Adrenal gland (tissue), 12 donors: Measurements from ENCODE around the gene SCUBE1. TPM values are rescaled to one million over a fixed set of nuclear protein-coding genes. Genes with fewer than 3 reads are reported as not detected.
A peak's percentile ranks its signal among the peaks of the same experiment; 100 is the strongest.

Source experiments
- DNase-seq, 7 donors: peaks; one replicate each; pipeline ENCODE4 v3.0.0-alpha.2; 2019 to 2020
- H3K27ac ChIP-seq, 5 donors: fragments of 200-600 bp; sonication (generic) in 4 of 5; 1 replicate in 3 of 5; 2 replicates in 2 of 5; pipeline versions ENCODE4 v1.5.1 to v1.8.0; 2016 to 2020; ENCODE audit warnings: mild to moderate bottlenecking in 1 of 5
- H3K27me3 ChIP-seq: fragments of 200-600 bp; 2 replicates; pipeline ENCODE4 v1.8.0; 2021
- H3K36me3 ChIP-seq, 2 donors: fragments of 200-600 bp; replicated peaks in 1 of 2; 1 replicate in 1 of 2; 2 replicates in 1 of 2; pipeline versions ENCODE4 v1.5.1 to v1.8.0; 2018 to 2022
- H3K4me1 ChIP-seq, 2 donors: fragments of 200-600 bp; replicated peaks in 1 of 2; 1 replicate in 1 of 2; 2 replicates in 1 of 2; pipeline versions ENCODE4 v1.5.1 to v1.8.0; 2018 to 2021
- H3K4me3 ChIP-seq, 4 donors: fragments of 200-600 bp; sonication (generic) in 3 of 4; one replicate each; pipeline ENCODE4 v1.5.1; 2016 to 2018
- H3K9me3 ChIP-seq, 3 donors: fragments of 200-600 bp; sonication (generic) in 1 of 3; replicated peaks in 1 of 3; 1 replicate in 2 of 3; 2 replicates in 1 of 3; pipeline versions ENCODE4 v1.5.1 to v1.8.0; 2016 to 2021
- CTCF ChIP-seq, 6 experiments: fragments of 450-650 bp in 4 of 6; fragments of 200-600 bp in 2 of 6; sonication (generic) in 1 of 6; IDR thresholded peaks; 1 replicate in 5 of 6; 2 replicates in 1 of 6; pipeline versions ENCODE4 v1.5.1 to v1.8.0; 2016 to 2021; ENCODE audit warnings: antibody characterized with exemption in 6 of 6, mild to moderate bottlenecking in 2 of 6, moderate library complexity in 1 of 6
- POLR2A ChIP-seq, 2 donors: fragments of 450-650 bp; IDR thresholded peaks; one replicate each; pipeline ENCODE4 v1.6.1; 2017; ENCODE audit warnings: antibody characterized with exemption in 2 of 2, mild to moderate bottlenecking in 2 of 2, moderate library complexity in 1 of 2
- WGBS, 4 donors: extraction: QIAGEN DNeasy Blood & Tissue Kit in 2 of 4; methylation state at CpG; one replicate each; pipeline versions ENCODE4 v1.1.5 to v1.1.7; 2013 to 2017; 5-methylcytosine and 5-hydroxymethylcytosine counted together
- intact Hi-C, 2 donors: fragments of 100-400 bp; cut with DNase I; formaldehyde crosslinking; loops; one replicate each; pipeline versions ENCODE4 v1.14.1 to v1.15.0; 2022 to 2023
- polyA plus RNA-seq, 3 donors: library from polyadenylated mRNA; stranded (reverse); fragments of 200-250 nt in 2 of 3; fragments of 350-450 nt in 1 of 3; fragmentation: Illumina TruSeq in 1 of 3; extraction: RNeasy Lipid Tissue Mini Kit (QIAGEN cat#74804) in 1 of 3; gene quantifications; one replicate each; pipeline ENCODE4 v1.2.3, GENCODE V29; 2013 to 2014
- total RNA-seq, 9 donors: library from RNA; depleted of rRNA in 4 of 9; stranded (reverse); fragments of >200 nt in 4 of 9; fragments of 120-200 nt in 1 of 9; fragmentation: NEBNext Ultra II Directional in 1 of 9; extraction: Animal tissue kit (Norgen Biotek cat#: 25700) in 1 of 9; gene quantifications; one replicate each; pipeline versions ENCODE4 v1.1.0 to v1.2.4, GENCODE V29; 2013 to 2023
- donor health status: healthy with polysubstance abuse.
- donor health status: Bipolar disorder and iron deficiency.
- donor health status: DM: yes; HTN: yes; CAD: no.
- donor health status: DM: no; HTN: no; CAD: no.
- donor health status: DM: no; HTN: no; CAD: no.
- donor health status: DM: yes; HTN: yes; CAD: no.

The SCUBE1 gene
- total and polyA plus RNA-seq, 12 donors, result 1.4 to 34.0 (median 8.8) TPM

GRCh38 chr22:43260331-43261231 lies 82.6 kb downstream of the SCUBE1 start:
- peak; percentile 58 to 84 (median 79) for DNase-seq
- H3K4me1 ChIP-seq, result peaks cover 11 to 43% of the 10 kb centered on the region in 2 donors
- no peaks in the 10 kb centered on the region for H3K36me3 ChIP-seq
- H3K4me3 ChIP-seq, result no peak overlapping the region
- WGBS, 4 donors, result 62 to 67% (median 64%) methylated on average over 9 to 17 of the region's 17 CpGs
- H3K9me3 ChIP-seq, result no peaks in the 10 kb centered on the region
- no peak for TF ChIP-seq CTCF (IDR thresholded peaks at IDR 0.05)
- no peak for TF ChIP-seq POLR2A (IDR thresholded peaks at IDR 0.05)
- H3K27me3 ChIP-seq, result no peaks in the 10 kb centered on the region
- intact Hi-C loops, result no loop called here
- peak overlapping the region in 3 of 5 donors; percentile 38 to 82 (median 65) for H3K27ac ChIP-seq

GRCh38 chr22:43257961-43258360 lies 85.2 kb downstream of the SCUBE1 start:
- peaks cover 11 to 29% of the 10 kb centered on the region in 2 donors for H3K4me1 ChIP-seq
- WGBS, 4 donors, result 81 to 93% (median 87%) methylated on average over 5 to 20 of the region's 20 CpGs
- no peaks in the 10 kb centered on the region for H3K36me3 ChIP-seq
- DNase-seq, result no peak
- no peak overlapping the region for H3K27ac ChIP-seq
- intact Hi-C loops, result no loop called here
- no peaks in the 10 kb centered on the region for H3K27me3 ChIP-seq
- no peak overlapping the region for H3K4me3 ChIP-seq
- TF ChIP-seq POLR2A (IDR thresholded peaks at IDR 0.05) (no peak), CTCF (IDR thresholded peaks at IDR 0.05) (no peak)
- no peaks in the 10 kb centered on the region for H3K9me3 ChIP-seq

GRCh38 chr22:43257549-43257948 lies 85.6 kb downstream of the SCUBE1 start:
- WGBS, 4 donors, result 61 to 84% (median 70%) methylated on average over 8 to 10 of the region's 10 CpGs
- no peaks in the 10 kb centered on the region for H3K9me3 ChIP-seq
- peak overlapping the region in 1 of 5 donors; percentile 4 for H3K27ac ChIP-seq
- no peak overlapping the region for H3K4me3 ChIP-seq
- H3K27me3 ChIP-seq, result no peaks in the 10 kb centered on the region
- H3K36me3 ChIP-seq, result no peaks in the 10 kb centered on the region
- TF ChIP-seq POLR2A (IDR thresholded peaks at IDR 0.05) (no peak), CTCF (IDR thresholded peaks at IDR 0.05) (no peak)
- peaks cover 11 to 30% of the 10 kb centered on the region in 2 donors for H3K4me1 ChIP-seq
- intact Hi-C loops, result no loop called here
- DNase-seq, result no peak

- H3K9me3 ChIP-seq, result no peaks in the 10 kb centered on the region
- no peak overlapping the region for H3K4me3 ChIP-seq
- H3K4me1 ChIP-seq, result peaks cover 11 to 34% of the 10 kb centered on the region in 2 donors
- no peaks in the 10 kb centered on the region for H3K27me3 ChIP-seq
- no peak for TF ChIP-seq POLR2A (IDR thresholded peaks at IDR 0.05)
- WGBS, 4 donors, result 68 to 81% (median 71%) methylated on average over 6 to 8 of the region's 8 CpGs
- no peaks in the 10 kb centered on the region for H3K36me3 ChIP-seq
- H3K27ac ChIP-seq, result peak overlapping the region in 1 of 5 donors; percentile 4
- no peak for DNase-seq
- intact Hi-C loops, result no loop called here
Observed at GRCh38 chr22:43256976-43257545, 86.1 kb downstream of the SCUBE1 start.
